NCI-H2227 (cell line): ENCODE measurements around the gene NGRN.
"Not testable (repeated sequence)": the region's sequence is repeated elsewhere in the genome, so short reads cannot be mapped to it uniquely, and the experiment has no call there.

Experiments used
- DNase-seq: peaks from one replicate; lab custom pipeline; 2025; ENCODE audit not compliant: unreplicated experiment; lab: John Stamatoyannopoulos, UW

NGRN gene

GRCh38 chr15:90280743-90281142 lies 15.3 kb downstream of the NGRN start:
- DNase-seq: not testable (repeated sequence)

GRCh38 chr15:90281637-90282036 lies 16.2 kb downstream of the NGRN start:
- not testable (repeated sequence) for DNase-seq

GRCh38 chr15:90286678-90287077 lies 21.2 kb downstream of the NGRN start:
- no peak for DNase-seq

GRCh38 chr15:90287101-90287500 lies 21.6 kb downstream of the NGRN start:
- no peak for DNase-seq

GRCh38 chr15:90287946-90288345 lies 22.5 kb downstream of the NGRN start:
- DNase-seq: no peak

GRCh38 chr15:90291679-90292356 lies 26.3 kb downstream of the NGRN start:
- peak; percentile 6 for DNase-seq

- peak; percentile 64 for DNase-seq
Observed at GRCh38 chr15:90293040-90293810, 27.8 kb downstream of the NGRN start.

- no peak for DNase-seq
Observed at GRCh38 chr15:90294159-90294558, 28.7 kb downstream of the NGRN start.

GRCh38 chr15:90294601-90295269 lies 29.3 kb downstream of the NGRN start:
- peak; percentile 10 for DNase-seq

GRCh38 chr15:90295270-90295648 lies 29.8 kb downstream of the NGRN start:
- DNase-seq: no peak

- DNase-seq: not testable (repeated sequence)
Observed at GRCh38 chr15:90296316-90296884, 30.9 kb downstream of the NGRN start.

GRCh38 chr15:90297021-90297420 lies 31.5 kb downstream of the NGRN start:
- DNase-seq: no peak

- no peak for DNase-seq
Observed at GRCh38 chr15:90300541-90300940, 35.1 kb downstream of the NGRN start.

GRCh38 chr15:90300988-90301706 lies 35.7 kb downstream of the NGRN start:
- peak; percentile 77 for DNase-seq

GRCh38 chr15:90301707-90302300 lies 36.3 kb downstream of the NGRN start:
- no peak for DNase-seq

- DNase-seq: not testable (repeated sequence)
Observed at GRCh38 chr15:90305355-90305754, 39.9 kb downstream of the NGRN start.

- no peak for DNase-seq
Observed at GRCh38 chr15:90305932-90306331, 40.5 kb downstream of the NGRN start.

- no peak for DNase-seq
Observed at GRCh38 chr15:90306560-90306959, 41.1 kb downstream of the NGRN start.

- no peak for DNase-seq
Observed at GRCh38 chr15:90307661-90308060, 42.2 kb downstream of the NGRN start.

- DNase-seq: peak; percentile 35
Observed at GRCh38 chr15:90309020-90309419, 43.5 kb downstream of the NGRN start.
